GM19043 (cell line): ENCODE measurements around the gene ZNF565.
A peak's percentile ranks its signal among the peaks of the same experiment; 100 is the strongest.
"Not testable (repeated sequence)": the region's sequence is repeated elsewhere in the genome, so short reads cannot be mapped to it uniquely, and the experiment has no call there.

Experiments
- ATAC-seq: cut with Tn5 transposase; IDR thresholded peaks from one replicate; pipeline ENCODE4 v1.9.1; 2021; ENCODE audit warnings: low read depth; ENCODE audit not compliant: unreplicated experiment

Gene ZNF565

DNA sequence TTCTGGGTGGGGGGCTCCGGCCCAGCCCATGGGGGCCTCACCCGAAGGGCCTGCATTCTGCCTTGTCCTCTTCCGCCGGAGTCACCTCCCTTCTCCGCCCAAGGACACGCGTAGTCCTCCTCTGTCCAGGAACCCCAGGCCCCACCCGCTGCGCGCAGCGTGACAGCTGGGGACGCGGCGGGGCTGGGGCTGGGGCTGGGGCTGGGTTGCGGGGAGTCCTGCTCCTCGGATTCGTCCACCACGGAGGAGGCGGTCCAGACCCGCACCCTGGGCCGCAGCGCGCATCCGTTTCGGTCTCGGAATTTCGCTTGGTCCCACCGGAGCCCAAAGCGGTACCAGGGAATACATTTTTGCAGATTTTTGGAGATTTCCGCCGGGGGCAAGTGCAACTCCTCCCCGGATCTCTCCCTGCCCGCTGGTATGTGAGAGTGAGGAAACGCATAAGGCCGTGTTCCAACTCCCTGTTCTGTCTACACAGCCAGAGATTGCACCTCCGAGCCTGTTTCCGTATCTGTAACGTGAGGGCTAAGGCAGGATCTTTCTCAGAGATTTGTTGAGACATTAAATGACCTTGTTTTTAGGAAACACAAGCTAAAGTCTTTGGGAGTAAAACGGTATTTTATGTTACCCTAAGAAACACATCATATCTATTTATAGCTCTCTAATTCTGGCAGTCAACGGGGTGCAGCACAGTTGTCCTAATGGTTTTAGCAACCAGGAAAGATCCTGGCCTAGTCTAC lies 61.9 kb downstream of the ZNF565 start, which contains the start of gene COX7A1:
COX7A1 (minus strand) TSS at position 96 of the 740 bp plus-strand sequence; CDS start at position 56, 40 bp downstream.
- no peak for ATAC-seq

DNA sequence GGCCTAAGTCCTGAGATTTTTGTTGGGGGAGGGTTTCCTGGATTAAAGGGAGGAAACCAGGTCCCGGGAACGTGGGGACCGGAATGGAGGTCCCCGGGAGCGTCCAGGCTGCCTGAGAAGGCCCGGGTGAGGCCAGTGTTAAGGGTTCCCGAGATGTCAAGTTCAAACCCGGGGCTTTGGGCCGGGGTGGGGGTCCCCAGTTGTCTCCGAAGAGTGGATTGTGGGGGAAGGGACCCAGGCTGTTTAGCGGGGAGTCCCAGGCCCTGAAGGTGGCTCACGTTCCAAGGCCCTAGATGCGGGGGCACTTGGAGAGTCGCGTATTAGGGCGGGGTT lies 62.5 kb downstream of the ZNF565 start:
- ATAC-seq, result no peak

DNA sequence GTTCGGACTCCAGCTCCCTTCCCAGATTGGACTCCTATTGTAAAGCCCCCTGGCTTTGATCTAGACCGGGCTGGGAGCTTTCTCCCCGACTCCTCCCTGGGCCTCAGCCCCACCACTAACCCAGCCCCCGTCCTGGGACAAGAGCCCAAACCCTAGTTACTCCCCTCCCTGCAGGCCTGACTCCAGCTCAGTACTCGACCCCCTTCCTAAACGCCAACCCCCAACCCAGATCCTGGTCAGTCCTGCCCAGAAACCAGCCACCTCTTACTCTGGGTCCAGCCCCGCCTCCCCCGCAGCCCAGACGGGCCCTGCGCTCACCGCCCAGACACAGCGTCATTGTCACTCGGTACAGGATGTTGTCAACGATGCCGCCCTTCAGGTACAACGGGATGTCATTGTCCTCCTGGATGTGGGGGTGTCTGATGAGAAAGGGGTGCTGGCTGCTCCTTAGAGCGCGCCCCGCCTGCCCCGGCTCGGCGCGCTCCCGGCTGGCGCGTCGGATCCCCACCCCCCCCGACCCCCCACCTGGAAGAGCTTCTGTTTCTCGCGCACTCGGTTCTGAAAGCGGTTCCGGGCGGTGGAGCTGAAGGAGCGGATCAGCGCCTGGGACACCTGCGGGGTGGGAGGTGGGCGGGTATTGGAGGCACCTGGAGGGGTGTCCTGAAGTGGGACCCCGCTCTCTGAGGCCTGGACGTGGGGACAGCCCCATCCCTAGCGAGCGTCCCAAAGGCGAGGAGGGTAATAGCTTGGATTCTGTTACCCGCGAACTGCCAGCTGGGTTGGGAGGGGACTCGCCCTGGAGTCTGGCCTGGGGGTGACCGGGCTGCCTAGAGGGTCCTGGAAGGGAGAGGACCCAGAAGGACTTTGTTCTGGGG lies 63.1 kb downstream of the ZNF565 start:
- ATAC-seq, result no peak

DNA sequence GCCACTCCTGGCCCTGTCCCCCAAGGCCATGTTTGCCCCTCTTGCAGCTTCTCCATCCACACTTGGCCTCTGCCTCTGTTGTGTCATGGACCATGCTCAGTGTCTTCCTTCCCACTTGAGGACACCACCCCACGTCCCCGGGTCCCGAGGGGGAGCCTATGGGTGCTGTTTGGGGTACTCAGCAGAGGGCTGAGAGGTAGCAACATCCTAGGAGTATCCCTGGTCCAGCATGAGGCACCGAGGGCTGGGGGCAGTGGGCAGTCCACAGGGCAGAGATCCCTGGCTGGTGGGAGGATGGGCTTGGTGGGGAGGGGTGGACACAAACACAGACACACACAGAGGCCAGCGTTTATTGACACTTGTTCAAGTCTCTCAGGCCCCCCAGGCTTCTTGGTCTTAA lies 63.9 kb downstream of the ZNF565 start:
- no peak for ATAC-seq

DNA sequence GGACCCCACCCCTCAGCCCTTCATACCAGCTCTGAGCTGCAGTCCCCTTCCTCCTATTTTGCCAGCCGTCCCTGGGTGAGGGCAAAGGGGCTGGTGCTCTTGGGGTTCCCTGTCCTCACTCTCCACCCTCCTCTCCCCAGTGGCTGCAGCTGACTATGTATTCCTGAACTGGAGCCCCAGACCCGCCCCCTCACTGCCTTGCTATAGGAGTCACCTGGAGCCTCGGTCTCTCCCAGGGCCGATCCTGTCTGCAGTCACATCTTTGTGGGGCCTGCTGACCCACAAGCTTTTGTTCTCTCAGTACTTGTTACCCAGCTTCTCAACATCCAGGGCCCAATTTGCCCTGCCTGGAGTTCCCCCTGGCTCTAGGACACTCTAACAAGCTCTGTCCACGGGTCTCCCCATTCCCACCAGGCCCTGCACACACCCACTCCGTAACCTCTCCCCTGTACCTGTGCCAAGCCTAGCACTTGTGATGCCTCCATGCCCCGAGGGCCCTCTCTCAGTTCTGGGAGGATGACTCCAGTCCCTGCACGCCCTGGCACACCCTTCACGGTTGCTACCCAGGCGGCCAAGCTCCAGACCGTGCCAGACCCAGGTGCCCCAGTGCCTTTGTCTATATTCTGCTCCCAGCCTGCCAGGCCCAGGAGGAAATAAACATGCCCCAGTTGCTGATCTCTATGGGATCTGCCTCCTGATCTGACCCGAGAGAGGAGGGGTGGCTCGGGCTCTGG lies 64.6 kb downstream of the ZNF565 start:
- ATAC-seq, result no peak

DNA sequence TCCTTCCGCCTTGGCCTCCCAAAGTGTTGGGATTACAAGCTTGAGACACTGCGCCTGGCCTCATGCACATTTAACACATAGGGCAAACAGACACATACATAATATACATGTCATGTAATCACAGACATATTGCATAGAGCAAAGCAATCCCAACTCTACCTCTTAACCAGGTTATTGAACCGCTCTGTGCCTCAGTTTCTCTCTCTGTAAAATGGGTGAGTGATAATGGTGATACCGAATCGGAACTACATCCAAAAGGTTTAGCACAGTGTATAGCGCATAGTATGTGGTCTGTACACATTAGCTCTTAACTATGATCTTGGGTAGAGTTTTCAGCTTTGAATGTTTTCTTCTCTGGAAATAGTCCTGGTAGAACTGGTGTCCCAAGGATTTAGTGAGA lies 69.8 kb downstream of the ZNF565 start:
- ATAC-seq, result no peak

DNA sequence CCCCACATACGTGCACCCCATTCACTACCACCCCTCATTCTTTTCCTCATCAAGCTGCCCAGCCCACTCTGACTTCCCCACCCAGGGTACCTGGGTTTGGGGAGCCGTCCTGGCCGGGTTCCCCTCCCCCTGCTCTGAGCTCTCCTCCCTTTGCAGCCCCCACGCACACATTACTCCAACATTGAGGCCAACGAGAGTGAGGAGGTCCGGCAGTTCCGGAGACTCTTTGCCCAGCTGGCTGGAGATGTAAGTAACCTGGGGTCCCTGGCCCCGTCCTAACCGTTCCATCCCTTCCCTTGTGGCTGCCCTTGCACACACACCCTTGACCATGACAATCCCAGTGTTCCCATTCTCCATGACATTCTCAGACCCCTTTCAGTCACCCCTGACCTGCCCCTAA lies 72.0 kb downstream of the ZNF565 start:
- no peak for ATAC-seq

DNA sequence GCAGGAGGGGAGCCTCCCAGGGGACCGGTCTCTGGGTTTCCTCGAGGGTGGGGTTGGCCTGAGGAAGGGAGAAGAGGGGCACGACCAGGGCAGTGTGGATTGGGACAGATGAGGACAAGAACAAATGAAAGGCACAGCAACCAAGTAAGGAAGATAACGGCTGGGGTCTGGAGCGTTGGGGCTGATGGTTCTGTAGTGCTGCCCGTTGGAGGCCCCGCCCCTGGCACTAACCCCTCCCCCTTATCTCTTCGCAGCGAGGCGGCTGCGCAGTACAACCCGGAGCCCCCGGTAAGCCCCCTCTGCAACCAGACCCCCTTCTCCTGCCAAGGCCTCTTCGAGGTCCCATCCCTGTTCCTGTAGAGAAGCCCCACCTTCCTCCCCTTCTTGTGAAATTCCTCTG lies 72.4 kb downstream of the ZNF565 start:
- ATAC-seq, result no peak

DNA sequence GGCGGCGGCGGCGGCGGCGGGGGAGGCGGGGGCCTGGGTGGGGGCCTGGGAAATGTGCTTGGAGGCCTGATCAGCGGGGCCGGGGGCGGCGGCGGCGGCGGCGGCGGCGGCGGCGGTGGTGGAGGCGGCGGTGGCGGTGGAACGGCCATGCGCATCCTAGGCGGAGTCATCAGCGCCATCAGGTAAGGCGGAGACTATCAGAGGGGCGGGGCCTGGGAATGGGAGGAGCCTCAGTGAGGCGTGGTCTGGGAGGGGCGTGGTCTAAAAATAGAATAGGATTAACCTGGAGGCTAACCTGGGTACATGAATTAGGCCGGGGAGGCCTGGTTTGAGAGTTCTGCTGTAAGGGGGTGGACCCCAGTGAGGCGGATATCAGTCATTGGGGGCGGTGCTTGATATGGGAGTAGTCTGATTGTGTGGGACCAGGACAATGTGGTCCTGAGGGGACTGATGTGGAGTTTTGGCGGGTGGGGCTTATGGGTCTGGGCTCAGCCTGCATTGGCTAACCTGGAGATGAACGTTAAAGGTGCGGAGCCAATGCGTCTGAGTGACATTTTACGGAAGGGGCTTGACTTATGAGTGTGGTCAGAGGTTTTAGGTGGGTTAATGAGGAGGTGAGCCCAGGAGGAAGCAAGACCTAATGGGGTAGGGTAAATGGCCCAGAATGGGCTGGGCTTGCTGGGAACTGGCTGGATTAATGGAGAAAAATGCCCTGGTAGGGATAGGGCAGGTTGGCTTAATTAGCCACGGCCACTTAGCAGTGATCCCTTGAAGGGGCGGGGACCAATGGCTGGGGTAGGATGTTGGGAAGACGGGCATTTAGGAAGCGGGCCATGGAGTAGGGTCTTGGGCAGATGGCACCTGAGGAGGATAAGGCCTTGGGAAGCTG lies 73.2 kb downstream of the ZNF565 start:
- no peak for ATAC-seq

DNA sequence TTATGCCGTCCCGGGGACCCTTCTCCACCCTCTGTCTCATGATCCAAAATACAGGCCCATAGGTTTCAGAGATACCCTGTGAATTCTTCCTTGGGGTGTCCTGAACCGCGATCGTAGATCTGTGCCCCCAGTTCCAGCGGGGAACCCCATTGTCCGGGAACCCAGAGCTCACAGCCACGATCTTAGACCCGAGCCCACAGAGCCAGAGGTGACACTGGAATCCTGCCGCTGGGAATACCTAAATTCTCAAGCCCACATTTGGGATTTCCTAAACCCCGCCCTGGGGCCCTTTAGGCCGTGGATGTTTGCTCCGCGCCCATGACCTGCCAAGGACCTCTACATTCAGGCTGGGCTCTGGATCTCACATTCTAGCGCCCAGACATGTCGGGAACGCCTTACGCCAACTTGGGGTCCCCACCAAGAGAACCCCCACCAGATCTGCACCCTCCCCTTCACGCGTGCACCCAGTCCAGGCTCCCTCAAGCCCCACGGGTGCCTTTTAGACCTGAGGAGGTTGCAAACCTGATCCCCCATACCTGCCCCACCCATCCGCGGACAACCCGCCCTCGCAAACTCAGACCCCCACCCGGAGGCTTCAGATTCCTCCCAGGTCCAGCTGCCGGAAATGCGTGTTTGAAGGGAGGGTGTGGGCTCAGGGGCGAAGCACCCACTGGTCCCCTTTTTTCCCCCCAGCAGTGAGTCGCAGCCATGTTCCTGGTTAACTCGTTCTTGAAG lies 74.0 kb downstream of the ZNF565 start:
- no peak for ATAC-seq

DNA sequence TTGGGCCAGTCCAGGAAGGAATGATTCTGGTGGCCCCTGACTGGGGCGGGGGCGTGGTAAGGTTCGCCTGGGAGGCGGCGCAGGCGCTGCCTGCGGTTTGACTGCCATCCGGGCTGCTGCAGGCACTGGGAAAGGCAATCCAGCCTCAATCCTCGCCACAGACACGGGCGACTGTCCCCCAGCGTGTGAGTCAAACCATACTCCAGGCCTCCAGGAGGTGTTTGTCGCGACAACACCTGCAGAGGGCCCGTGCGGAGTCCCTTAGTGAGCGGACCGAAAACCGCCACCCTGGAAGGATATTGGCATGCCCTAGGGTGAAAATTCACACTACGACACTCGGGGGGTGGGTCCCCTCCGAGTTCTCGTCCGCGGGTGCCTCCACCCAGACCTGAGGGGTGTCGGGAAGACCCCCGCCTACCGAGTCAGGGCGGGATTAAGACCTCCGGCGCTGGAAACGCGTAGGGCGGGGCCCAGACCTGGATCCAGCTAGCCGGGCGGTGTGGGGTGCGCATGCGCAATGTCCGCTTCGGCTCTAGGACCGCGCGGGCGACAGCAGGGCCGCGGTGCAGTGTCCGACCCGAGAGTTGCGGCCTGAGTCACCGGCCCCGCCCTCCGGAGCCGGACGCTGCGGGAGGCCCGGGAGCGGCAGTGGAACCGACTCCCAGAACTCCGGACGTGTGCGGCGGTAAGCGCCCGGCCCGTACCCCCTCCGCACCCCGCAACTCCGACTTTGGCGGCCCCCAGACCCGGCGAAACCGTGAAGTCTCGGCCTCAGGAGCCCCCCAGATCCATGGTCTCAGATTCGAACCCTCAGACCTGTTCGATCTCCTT lies 74.8 kb downstream of the ZNF565 start, which contains the start of gene CAPNS1:
CAPNS1 (plus strand) TSS at position 594 of the 831 bp plus-strand sequence. CDS start 946 bp downstream, outside the sequence.
- ATAC-seq, result peak; percentile 78

DNA sequence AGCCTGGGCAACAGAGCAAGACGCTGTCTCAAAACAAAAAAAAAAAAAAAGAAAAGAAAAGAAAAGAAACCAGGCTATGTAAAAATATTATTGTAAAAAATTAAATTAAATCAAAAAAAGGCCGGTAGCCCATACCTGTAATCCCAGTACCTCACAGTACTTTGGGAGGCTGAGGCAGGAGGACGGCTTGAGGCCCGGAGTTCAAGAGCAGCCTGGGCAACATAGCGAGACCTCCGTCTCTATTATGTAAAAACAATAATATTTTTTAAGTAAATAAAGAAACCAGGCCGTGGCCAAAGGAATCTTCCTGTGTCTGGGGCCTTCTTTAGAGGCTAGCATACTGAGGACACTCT lies 75.4 kb downstream of the ZNF565 start:
- ATAC-seq, result no peak

DNA sequence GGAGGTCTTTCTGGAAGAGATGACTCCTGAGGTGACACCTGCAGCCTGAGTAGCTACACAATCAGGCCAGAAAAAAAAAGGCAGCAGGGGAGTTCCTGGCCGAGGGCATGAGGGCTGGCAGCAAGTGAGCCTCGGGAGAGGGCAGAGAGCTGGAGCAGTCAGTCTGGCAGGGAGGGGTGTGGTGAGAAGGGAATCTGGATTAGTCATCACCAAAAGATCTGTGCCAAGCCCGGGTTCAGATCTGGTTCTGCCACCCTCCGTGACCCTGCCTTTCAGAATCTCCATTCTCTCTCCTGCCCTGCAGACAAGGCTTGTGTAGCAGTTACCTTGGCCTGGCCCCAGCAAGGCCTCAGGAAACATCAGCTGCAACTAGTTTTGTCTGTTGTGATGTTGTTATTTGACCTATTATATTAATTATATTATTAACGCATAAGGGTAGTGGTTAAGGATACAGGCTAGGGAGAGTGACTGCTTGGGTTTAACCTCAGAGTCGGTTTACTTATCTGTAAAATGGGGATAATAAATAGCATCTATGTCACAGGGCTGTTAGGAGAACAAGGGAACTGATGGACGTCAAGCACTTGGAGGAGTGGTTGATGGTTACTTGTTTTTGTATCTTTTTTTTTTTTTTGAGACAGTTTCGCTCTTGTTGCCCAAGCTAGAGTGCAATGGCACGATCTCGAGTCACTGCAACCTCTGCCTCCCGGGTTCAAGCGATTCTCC lies 77.3 kb downstream of the ZNF565 start:
- no peak for ATAC-seq

DNA sequence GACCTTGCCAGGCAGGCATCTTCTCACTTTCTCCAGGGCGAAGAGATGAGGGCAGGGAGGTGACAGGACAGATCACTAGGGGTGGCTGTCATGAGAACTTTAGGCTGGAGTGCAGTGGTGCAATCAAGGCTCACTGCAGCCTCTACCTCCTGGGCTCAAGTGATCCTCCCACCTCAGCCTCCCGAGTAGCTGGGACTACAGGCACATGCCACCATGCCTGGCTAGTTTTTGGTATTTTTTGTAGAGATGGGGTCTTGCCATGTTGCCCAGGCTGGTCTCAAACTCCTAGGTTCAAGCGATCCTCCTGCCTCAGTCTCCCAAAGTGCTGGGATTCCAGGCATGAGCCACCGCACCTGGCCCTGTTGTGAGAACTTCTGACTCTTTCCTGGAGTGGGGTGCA lies 79.6 kb downstream of the ZNF565 start:
- ATAC-seq, result not testable (repeated sequence)
